GM12801 (cell line): ENCODE results near the gene GBE1.

Experiments used
- CTCF ChIP-seq: IDR thresholded peaks from one replicate; pipeline ENCODE4 v1.5.1; 2011; ENCODE audit warnings: control low read depth; ENCODE audit not compliant: insufficient read length; ENCODE audit errors: extremely low read depth

Gene GBE1

DNA sequence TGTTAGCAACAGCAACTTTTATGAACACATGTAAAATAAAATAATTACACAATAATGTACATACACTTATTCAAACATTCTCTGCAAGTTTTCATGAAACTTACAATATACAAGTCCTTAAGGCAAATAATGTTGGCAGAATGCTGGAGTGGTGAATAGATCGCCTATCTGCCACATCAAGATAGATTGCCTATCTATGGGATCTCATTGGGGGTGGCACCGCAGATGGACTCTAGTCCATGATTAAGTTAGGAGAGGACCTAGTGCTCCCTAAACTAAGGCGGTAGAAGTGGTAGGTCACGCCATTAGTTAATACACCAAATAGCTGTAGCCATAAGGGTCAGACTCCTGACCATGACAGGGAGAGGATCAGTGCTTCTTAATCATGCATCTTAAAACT is 315.7 kb downstream of the GBE1 start:
- TF ChIP-seq CTCF = no peak

GRCh38 chr3:81444817-81445460 is 316.5 kb downstream of the GBE1 start:
- TF ChIP-seq CTCF = no peak

DNA sequence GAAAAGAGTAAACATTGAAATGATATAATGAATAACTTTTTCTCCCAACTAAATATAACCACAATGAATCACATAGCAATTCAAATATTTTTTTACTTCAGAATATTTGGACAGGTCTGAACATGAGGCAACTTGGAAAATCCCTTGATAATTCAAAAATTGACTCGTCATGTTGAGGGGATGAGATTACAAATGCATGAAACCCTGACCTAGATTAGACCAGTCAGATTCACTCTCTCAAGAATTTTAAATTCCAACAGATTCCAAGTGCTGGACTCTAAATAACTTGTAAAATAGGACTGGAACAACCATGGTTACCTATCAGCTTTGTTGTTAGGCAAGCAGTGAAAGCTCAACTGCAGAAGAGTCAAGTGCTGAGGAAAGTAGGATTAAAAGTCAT is 317.5 kb downstream of the GBE1 start:
- no peak for TF ChIP-seq CTCF

DNA sequence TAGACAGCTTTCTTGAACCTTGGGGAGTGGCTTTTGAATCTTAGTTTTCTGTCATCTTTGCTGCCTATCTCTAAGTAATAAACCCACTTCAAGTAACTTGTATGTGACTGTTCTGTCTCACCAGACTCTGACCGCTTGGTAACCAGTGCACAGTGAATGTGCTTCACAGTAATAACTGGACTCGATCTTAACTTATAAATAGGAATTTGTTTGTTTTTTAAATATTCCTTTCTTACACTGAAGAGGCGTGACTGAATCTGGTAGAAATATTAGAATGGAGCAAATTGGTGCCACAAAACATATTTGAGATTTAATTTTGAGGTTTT is 318.0 kb downstream of the GBE1 start:
- TF ChIP-seq CTCF = no peak

GRCh38 chr3:81442758-81443456 is 318.5 kb downstream of the GBE1 start:
- no peak for TF ChIP-seq CTCF

GRCh38 chr3:81440661-81441060 is 320.8 kb downstream of the GBE1 start:
- TF ChIP-seq CTCF = no peak
